Endodermal cell (in vitro differentiated cells): ENCODE data around the gene RPE65. TPM values are rescaled to one million over a fixed set of nuclear protein-coding genes. Genes with fewer than 3 reads are reported as not detected.
"Not testable (repeated sequence)": the region's sequence is repeated elsewhere in the genome, so short reads cannot be mapped to it uniquely, and the experiment has no call there.

Source experiments
- DNase-seq: peaks from one replicate; pipeline ENCODE4 v3.0.0-alpha.2; 2017
- H3K27ac ChIP-seq: 2 replicates; pipeline ENCODE4 v1.5.1; 2013; ENCODE audit warnings: mild to moderate bottlenecking, low read depth, low read length, moderate library complexity
- H3K27me3 ChIP-seq: 2 replicates; pipeline ENCODE4 v1.6.1; 2013; ENCODE audit warnings: mild to moderate bottlenecking, low read length, moderate library complexity; ENCODE audit not compliant: insufficient read depth, control insufficient read depth, poor library complexity, severe bottlenecking
- H3K36me3 ChIP-seq: 2 replicates; pipeline ENCODE4 v1.7.0; 2013; ENCODE audit warnings: mild to moderate bottlenecking, low read length, moderate library complexity; ENCODE audit not compliant: control insufficient read depth, insufficient read depth
- H3K4me1 ChIP-seq: one replicate; pipeline ENCODE4 v1.7.0; 2013; ENCODE audit warnings: low read length; ENCODE audit not compliant: control insufficient read depth, insufficient read depth
- H3K4me3 ChIP-seq: 2 replicates; pipeline ENCODE4 v1.5.1; 2013; ENCODE audit warnings: mild to moderate bottlenecking, low read length, moderate library complexity
- H3K9ac ChIP-seq: 2 replicates; pipeline ENCODE4 v1.6.1; 2013; ENCODE audit warnings: mild to moderate bottlenecking, low read length, moderate library complexity; ENCODE audit not compliant: poor library complexity, severe bottlenecking; ENCODE audit errors: extremely low read depth
- H3K9me3 ChIP-seq: 2 replicates; pipeline ENCODE4 v1.6.1; 2013; ENCODE audit warnings: mild to moderate bottlenecking, low read length, moderate library complexity; ENCODE audit not compliant: control insufficient read depth
- H3K27ac Mint-ChIP-seq: 2 replicates; pipeline ENCODE4 v1.8.0; 2020; ENCODE audit warnings: mixed read lengths
- H3K27me3 Mint-ChIP-seq: 2 replicates; pipeline ENCODE4 v1.8.0; 2021; ENCODE audit warnings: mild to moderate bottlenecking, mixed read lengths; ENCODE audit not compliant: insufficient read depth
- H3K36me3 Mint-ChIP-seq: 2 replicates; pipeline ENCODE4 v1.8.0; 2020; ENCODE audit warnings: low read depth, mixed read lengths
- H3K4me1 Mint-ChIP-seq: 2 replicates; pipeline ENCODE4 v1.8.0; 2020; ENCODE audit warnings: mixed read lengths
- H3K4me3 Mint-ChIP-seq: 2 replicates; pipeline ENCODE4 v1.8.0; 2020; ENCODE audit warnings: mild to moderate bottlenecking, moderate library complexity, mixed read lengths
- H3K9me3 Mint-ChIP-seq: 2 replicates; pipeline ENCODE4 v1.8.0; 2020; ENCODE audit warnings: mild to moderate bottlenecking, mixed read lengths
- CTCF ChIP-seq: fragments of 200-600 bp; sonication (generic); conservative IDR thresholded peaks from 2 replicates; pipeline ENCODE4 v1.5.0; 2021; ENCODE audit warnings: antibody characterized with exemption, mild to moderate bottlenecking
- WGBS, 2 experiments: methylation state at CpG; one replicate each; pipeline versions ENCODE4 v1.1.5 to v1.1.7; 2013; ENCODE audit warnings: missing lambda C conversion rate in 2 of 2, mixed read lengths in 1 of 2; ENCODE audit not compliant: insufficient coverage in 1 of 2, insufficient read length in 1 of 2; 5-methylcytosine and 5-hydroxymethylcytosine counted together
- total RNA-seq, 2 donors: library from RNA; stranded (reverse); fragmentation: NEBNext Ultra II Directional in 1 of 2; extraction: Animal tissue kit (Norgen Biotek cat#: 25700) in 1 of 2; gene quantifications; 2 replicates in 1 of 2; 3 replicates in 1 of 2; pipeline ENCODE4 v1.2.1, GENCODE V29; 2021

RPE65 gene
- total RNA-seq, 2 donors from 2014 or later = not detected

GRCh38 chr1:68385798-68386524 lies 63.8 kb downstream of the RPE65 start:
- H3K36me3 Mint-ChIP-seq, H3K4me1 Mint-ChIP-seq, H3K27me3 ChIP-seq, H3K9ac ChIP-seq, H3K4me1 ChIP-seq, H3K36me3 ChIP-seq, H3K27ac ChIP-seq, DNase-seq, H3K27me3 Mint-ChIP-seq, H3K27ac Mint-ChIP-seq, H3K4me3 Mint-ChIP-seq, H3K4me3 ChIP-seq: not testable (repeated sequence)
- H3K9me3 Mint-ChIP-seq = peaks cover 41% of the 10 kb centered on the region
- WGBS, 2 experiments = 92% methylated on average over 9 of the region's 10 CpGs; no CpG with 5 or more reads in 1 of the 2 experiments
- H3K9me3 ChIP-seq = peaks cover 14% of the 10 kb centered on the region

- peaks cover 4% of the 10 kb centered on the region for H3K36me3 Mint-ChIP-seq
- WGBS, 2 experiments = 95 to 96% methylated on average over 2 of the region's 2 CpGs
- no peak for DNase-seq
- Histone ChIP-seq H3K4me3 (no peak overlapping the region), H3K9ac (no peak overlapping the region), H3K36me3 (no peaks in the 10 kb centered on the region), H3K27ac (no peak overlapping the region), H3K9me3 (peaks cover 18% of the 10 kb centered on the region), H3K27me3 (no peaks in the 10 kb centered on the region), H3K4me1 (no peaks in the 10 kb centered on the region)
- peaks cover 41% of the 10 kb centered on the region for H3K9me3 Mint-ChIP-seq
- no peak overlapping the region for H3K27ac Mint-ChIP-seq
- H3K27me3 Mint-ChIP-seq = no peaks in the 10 kb centered on the region
- H3K4me1 Mint-ChIP-seq = no peaks in the 10 kb centered on the region
- H3K4me3 Mint-ChIP-seq = no peak overlapping the region
- TF ChIP-seq CTCF = no peak
These were observed 64.8 kb downstream of the RPE65 start for GRCh38 chr1:68384872-68385411.

- H3K27me3 Mint-ChIP-seq = no peaks in the 10 kb centered on the region
- H3K27me3 ChIP-seq = no peaks in the 10 kb centered on the region
- no peak for TF ChIP-seq CTCF
- H3K9ac ChIP-seq = no peak overlapping the region
- H3K4me1 ChIP-seq = no peaks in the 10 kb centered on the region
- H3K27ac ChIP-seq = no peak overlapping the region
- no peaks in the 10 kb centered on the region for H3K36me3 ChIP-seq
- peaks cover 20% of the 10 kb centered on the region for H3K9me3 ChIP-seq
- peaks cover 4% of the 10 kb centered on the region for H3K36me3 Mint-ChIP-seq
- H3K9me3 Mint-ChIP-seq = peaks cover 41% of the 10 kb centered on the region
- H3K4me1 Mint-ChIP-seq = no peaks in the 10 kb centered on the region
- DNase-seq = no peak
- H3K27ac Mint-ChIP-seq = no peak overlapping the region
- H3K4me3 Mint-ChIP-seq = no peak overlapping the region
- 88% methylated on average over 2 of the region's 2 CpGs; no CpG with 5 or more reads in 1 of the 2 experiments for WGBS, 2 experiments
- H3K4me3 ChIP-seq = no peak overlapping the region
These were observed 65.4 kb downstream of the RPE65 start for GRCh38 chr1:68384321-68384813.
